Fibroblast of skin of right biceps (primary cell): ENCODE data around the gene ARHGAP45.
"Not testable (repeated sequence)": the region's sequence is repeated elsewhere in the genome, so short reads cannot be mapped to it uniquely, and the experiment has no call there.

Experiments
- DNase-seq: peaks from one replicate; pipeline ENCODE4 v3.0.0-alpha.2; 2013

The ARHGAP45 gene, protein sequence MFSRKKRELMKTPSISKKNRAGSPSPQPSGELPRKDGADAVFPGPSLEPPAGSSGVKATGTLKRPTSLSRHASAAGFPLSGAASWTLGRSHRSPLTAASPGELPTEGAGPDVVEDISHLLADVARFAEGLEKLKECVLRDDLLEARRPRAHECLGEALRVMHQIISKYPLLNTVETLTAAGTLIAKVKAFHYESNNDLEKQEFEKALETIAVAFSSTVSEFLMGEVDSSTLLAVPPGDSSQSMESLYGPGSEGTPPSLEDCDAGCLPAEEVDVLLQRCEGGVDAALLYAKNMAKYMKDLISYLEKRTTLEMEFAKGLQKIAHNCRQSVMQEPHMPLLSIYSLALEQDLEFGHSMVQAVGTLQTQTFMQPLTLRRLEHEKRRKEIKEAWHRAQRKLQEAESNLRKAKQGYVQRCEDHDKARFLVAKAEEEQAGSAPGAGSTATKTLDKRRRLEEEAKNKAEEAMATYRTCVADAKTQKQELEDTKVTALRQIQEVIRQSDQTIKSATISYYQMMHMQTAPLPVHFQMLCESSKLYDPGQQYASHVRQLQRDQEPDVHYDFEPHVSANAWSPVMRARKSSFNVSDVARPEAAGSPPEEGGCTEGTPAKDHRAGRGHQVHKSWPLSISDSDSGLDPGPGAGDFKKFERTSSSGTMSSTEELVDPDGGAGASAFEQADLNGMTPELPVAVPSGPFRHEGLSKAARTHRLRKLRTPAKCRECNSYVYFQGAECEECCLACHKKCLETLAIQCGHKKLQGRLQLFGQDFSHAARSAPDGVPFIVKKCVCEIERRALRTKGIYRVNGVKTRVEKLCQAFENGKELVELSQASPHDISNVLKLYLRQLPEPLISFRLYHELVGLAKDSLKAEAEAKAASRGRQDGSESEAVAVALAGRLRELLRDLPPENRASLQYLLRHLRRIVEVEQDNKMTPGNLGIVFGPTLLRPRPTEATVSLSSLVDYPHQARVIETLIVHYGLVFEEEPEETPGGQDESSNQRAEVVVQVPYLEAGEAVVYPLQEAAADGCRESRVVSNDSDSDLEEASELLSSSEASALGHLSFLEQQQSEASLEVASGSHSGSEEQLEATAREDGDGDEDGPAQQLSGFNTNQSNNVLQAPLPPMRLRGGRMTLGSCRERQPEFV

DNA sequence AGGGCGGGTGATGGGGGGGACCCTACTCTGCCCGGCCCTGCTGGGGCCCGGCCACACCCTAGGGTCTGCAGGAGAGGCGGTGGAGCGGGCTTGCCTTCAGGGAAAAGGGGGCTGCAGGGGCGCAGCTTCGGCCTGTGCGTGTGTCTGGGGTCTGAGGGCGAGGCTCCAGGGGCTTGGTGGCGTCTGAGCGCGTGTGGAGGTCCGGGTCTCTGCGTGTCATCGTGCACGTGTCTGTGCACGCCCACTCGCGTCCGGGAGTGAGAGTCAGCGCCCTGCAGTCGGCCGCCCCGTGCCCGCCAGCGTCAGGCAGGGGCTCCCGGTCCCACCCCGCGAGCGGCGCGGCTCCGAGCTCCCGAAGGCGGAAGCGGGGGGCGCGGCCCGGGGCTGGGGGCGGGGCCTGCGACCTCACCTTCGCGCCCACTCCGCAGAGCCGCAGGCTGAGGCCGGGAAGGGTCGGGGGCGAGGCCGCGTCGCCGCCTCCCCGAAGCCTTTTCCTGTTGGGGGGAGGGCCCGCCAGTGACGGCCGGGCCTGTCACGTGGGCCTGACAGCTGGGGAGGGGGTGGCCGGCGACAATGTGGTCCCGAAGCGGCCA lies at the start of gene ARHGAP45:
TSS of gene ARHGAP45 (plus strand) at position 420 of the 593 bp plus-strand sequence. CDS start 239 bp downstream, outside the sequence.
- no peak for DNase-seq

DNA sequence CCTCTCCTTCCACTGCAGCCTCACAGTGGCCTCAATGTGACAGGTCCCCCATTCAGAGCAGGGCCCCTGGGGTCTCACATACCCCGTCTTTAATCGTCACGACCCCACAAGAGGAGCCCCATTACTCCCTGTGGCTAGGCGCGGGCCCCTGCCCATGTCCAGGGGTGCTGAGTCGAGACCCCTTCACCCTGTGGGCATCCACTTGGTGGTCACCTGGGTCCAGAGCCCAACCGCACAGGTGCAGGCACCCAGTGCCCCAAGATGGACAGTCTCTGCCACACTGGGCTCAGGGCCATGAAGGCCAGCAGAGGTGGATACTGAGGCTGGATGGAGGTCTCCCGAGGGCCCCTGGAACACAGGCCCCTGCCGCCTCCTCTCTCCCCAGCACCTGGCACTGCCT lies 49.1 kb upstream of the ARHGAP45 start:
- DNase-seq: no peak

DNA sequence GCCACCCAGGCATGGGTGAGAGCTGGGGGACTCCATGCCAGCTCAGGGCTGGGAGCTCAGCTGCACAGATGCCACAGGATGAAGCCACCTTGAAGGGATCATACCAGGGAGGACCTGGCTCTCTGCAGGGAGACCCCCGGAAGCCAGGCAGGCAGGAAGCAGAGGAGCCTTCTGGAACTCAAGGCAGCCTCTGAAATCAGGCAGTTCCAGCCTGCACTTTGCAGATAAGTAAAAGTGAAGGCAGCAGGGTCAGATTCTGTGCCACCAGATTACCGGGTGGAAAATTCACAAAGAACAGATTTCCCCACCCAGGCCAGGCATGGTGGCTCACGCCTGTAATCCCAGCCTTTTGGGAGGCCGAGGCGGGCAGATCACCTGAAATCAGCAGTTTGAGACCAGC lies 48.6 kb upstream of the ARHGAP45 start:
- DNase-seq: no peak

DNA sequence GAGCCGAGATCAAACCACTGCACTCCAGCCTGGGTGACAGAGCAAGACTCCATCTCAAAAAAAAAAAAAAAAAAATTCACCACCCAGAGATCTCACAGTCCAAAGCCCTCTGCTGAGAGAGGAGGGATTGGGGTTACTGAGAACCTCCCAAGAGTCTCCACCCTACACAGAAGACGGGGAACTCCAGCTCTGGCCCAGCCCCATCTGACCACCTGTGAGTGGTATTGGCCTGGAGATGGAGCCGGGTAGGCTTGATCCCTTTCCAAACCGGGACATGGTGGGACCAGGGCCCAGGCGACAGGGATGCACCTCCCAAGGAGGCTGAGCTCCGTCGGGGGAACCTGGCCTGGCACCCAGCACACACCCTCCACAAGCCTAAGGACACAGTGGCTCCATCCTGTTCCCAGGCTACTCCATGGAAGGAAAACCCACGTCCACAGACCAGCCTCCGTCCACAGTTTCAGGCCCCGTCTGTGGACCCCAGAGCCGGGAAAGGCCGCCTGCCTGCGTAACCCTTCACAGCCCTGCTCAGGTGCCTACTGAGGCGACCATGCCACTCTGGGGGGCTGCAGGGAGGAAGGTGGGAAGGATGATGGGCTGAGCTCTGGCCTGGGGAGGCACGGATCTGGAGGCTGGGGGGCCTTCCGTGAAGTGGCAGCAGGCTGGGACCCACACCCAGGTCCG lies 47.9 kb upstream of the ARHGAP45 start:
- no peak for DNase-seq

DNA sequence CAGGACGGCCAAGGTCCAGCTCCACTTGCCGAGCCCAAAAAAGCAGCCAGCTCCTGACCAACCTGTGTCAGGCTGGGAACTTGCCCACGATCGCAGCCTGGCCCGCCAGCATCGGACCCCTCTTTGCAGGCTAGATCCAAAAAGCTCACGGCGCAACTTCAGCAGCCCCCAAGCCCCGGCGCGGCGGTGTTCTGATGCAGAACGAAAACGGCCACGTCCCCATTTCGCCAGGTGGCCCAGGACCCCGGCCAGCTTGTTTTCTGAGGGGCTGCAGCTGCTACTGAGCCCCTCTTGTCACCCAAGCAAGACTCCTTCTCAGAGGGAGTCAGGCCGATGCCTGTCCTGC lies 47.4 kb upstream of the ARHGAP45 start:
- no peak for DNase-seq

DNA sequence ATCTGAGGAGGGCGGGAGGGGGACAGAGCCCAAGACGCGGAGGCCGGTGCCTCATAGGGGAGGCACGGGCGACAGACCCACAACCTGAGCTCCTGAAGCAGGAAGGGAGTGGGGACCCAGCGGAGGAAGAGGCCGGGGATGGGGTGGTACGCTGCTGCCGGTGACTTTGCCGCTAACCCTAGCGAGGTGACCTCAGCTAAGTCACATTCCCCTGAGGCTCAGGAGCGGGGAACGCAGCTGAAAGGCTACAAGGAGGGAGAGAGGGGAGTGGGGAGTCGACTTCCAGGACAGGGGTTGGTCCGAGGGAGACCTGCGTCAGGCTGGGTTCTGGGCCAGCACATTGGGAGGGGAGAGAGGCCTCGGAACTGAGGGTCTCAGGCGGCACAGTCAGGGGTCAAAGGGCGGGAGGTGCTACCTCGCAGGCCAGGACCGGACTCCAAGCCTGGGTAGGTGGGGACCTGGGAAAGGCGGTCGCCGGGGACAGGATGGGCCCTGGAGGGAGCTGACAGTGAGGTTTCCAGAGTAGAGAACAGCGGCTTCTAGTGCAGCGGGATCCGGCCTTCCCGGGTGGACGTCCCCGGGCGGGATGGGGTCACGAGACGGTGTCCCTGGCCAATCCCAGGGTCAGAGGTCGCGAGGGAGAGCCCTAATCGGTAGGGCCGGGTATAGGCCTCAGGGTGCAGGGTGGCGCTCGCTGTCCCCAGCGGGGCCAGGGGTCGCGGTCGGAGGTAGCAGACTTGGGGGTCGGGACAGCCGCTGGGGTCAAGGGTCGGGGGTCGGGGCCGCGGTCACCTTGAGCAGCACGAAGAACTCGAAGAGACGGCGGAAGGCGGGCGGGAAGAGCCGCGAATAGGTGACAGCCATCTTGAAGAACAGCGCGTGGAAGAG lies 46.7 kb upstream of the ARHGAP45 start:
- no peak for DNase-seq

DNA sequence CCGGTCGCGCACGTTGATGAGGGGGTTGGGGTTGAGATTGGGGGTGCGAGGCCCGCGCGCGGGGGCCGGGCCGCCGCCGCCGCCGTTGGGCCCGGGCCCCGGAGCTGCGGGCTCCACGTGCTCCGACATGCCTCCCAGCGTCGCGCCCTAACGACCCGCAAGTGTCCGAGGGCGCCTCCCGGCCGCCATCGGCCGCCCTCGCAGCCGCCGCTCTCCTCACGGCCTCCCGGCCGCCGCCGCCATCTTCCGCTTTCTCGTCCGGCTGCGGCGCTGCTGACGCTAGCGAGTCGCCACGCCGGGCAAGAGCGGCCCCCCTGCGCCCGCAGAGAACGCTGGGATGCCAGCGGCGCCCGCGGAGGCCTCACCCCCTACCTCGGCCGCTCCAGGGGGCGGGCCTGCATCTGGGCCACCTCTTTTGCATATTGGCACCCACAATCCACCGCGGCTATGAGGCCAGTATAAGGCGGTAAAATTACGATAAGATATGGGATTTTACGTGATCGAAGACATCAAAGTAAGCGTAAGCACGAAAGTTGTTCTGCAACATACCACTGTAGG lies 46.0 kb upstream of the ARHGAP45 start, which contains the start of gene TMEM259:
TSS of gene TMEM259 (minus strand) at position 256 of the 558 bp plus-strand sequence. CDS start at position 129, 127 bp downstream.
- peak; percentile 98 for DNase-seq

DNA sequence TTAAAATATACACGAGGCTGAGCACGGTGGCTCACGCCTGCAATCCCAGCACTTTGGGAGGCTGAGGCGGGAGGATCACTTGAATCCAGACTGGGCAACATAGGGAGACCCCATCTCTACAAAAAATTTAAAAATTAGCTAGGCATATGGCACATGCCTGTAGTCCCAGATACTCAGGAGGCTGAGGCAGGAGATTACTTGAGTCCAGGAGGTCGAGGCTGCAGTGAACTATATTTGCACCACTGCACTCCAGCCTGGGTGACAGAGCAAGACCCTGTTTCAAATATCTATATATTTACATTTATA lies 43.1 kb upstream of the ARHGAP45 start:
- not testable (repeated sequence) for DNase-seq

DNA sequence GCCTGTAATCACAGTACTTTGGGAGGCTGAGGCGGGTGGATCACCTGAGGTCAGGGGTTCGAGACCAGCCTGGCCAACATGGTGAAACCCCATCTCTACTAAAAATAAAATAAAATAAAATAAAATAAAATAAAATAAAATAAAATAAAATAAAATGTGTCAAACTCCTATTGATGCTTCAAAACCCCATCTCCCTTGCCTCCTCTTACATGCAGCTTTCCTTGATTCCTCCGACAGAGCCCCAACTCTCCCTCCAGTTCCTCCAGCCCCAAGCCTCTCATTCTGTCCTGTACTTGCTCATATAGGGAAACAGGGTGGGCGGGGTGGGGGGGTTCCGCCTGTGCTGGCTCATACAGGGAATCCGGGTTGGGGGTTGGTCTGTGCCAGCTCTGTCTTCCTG lies 41.9 kb upstream of the ARHGAP45 start:
- DNase-seq: not testable (repeated sequence)

DNA sequence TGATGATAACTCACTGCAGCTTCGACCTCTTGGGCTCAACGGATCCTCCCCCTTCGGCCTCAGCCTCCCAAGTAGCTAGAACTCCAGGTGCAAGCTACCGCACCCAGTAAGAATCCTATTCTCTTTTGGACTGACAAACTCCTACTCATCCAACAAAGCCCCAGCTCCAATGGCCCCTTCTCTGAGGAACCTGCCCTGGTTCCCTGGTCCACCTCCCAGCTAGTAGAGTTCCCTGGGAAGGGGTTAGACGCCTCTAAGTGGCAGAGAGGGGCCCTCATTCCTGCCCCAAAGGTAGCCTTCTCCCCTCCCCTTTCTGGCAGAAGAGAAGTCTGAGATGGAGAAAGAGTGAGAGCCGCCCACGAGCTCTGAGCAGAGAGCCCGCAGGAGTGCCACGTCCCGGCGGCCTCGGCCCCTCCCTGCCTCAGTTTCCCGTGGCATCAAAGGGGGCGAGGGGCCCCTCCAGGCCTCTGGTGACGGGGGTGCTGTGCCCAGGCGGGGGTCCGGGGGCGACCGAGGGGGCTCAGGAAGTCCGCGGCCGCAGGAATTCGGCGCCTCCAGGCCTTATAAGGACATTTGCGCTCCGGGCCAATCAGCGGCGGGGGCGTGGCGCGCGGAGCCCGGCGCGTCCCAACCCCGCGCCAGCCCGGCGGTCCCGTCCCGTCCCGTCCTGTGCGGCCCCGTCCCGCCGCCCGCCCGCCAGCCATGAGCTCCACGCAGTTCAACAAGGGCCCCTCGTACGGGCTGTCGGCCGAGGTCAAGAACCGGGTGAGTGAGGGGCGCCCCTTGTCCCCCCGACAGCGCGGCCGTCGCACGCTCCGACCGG lies 40.8 kb upstream of the ARHGAP45 start, which contains the start of gene CNN2:
TSS of gene CNN2 (plus strand) at position 649 of the 823 bp plus-strand sequence. CDS start at position 703, 54 bp downstream.
- peak; percentile 86 for DNase-seq

DNA sequence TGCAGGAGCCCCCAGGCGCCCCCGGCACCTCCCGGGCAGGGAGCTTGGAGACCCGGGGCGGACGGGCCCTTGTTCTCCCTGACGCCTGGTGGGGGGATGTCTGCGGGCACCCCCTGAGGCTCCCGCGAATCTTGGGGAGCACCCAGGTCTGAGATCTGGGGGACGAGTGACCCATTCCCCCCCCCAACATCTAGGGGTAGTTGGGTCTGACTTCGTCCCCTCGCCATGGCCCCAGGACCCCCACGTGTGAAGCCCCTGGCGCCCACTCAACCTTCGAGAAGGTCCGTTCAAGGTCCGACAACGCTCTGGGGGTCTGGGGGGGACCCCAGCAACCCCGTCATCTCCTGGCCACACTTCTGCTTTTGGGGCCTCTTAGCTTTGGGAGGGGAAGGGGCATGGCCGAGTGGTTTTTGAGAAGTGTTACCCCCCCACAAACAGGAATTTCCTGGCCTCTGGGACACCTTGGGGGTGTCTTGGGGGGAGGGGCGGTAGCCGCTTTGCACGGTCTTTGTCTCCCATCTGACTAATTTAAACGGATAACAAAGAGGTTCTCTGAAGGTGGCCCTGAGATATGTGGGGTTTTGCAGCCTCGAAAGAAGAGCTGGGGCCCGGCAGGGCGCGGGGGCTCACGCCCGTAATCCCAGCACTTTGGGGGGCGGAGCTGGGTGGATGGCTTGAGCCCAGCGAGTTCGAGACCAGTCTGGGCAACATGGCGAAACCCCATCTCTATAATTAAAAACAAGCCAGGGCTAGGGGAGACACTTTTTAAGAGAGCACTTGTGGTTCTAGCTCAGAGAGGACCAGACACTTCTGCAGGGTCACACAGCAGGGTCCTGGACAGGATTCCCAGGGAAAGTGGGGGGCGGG lies 40.0 kb upstream of the ARHGAP45 start:
- DNase-seq: peak; percentile 58

DNA sequence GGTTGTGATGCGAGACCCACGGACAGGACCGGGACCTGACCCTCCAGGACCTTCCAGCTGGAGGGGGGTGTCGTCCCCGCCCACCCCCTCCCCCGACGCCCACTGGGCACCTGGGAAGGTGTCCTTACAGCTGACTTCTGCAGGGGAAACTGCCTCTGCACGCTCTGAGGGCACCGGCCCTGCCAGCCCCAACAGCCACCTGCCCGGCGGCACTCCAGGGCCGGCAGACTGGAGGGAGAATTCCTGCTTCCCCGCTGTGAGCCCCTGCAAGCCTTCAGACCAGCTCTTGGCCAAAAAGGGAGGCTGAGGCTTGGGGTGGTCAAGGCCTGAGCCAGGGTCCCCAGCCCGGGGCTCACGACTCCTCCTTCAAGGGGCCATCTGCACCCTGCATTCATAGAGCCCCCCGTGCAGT lies 39.3 kb upstream of the ARHGAP45 start:
- DNase-seq: no peak

DNA sequence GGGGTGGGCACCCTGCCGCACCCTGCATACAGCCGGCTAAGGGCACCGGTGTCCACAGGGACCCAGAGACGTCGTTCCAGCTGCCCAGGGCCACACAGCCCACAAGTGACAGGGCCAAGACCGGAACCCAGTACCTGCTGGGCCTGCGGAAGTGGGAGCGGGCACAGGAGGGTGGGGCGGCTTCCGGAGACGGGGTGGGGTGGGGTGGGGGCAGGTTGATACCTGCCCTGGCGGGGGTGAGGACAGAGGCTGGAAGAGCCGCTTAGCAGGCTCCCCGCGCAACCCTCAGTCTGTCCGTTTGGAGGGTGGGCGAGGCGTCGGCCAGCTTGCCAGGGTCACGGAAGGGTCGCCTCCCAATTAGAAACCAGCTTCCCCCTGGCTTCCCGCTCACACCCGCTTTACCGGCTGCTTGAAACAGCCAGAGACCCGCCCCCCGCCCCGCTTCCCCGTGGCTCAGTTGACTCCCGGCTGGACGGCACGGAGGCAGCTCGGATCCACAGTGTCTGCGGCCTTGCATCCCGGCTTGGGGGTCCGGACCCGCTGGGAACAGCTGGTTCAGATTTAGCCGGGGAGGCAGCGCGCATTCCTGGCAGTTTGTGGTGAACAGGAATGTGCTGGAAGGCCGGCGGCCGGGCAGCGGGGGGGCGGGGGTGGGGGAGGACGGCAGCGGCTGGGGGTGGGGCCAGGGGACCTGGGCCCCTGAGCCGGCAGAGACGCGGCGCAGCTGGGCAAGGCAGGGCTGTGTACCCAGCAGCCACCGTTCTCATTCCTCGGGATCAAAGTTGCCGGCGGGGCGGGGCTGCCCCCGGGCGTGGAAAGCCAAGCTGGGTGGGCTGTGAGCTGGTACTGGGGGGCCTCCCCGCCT lies 38.7 kb upstream of the ARHGAP45 start:
- peak; percentile 99 for DNase-seq

DNA sequence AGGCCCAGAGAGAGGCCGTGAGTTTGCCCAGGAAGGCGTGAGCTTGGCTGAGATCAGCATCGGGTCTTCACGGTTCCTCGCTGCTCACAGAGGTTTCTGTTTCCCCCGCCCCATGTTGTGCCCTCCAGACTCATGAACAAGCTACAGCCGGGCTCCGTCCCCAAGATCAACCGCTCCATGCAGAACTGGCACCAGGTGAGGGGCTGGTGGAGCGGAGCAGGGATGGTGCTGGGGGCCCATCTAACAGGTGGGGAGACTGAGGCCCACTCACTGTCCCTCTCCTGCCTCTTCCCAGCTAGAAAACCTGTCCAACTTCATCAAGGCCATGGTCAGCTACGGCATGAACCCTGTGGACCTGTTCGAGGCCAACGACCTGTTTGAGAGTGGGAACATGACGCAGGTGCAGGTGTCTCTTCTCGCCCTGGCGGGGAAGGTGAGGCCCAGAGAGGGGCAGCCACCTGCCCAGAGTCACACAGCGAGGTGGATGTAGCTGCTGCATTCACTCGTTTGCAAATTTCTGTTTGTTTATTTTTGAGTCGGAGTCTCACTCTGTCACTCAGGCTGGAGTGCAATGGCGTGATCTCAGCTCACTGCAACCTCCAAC lies 34.6 kb upstream of the ARHGAP45 start:
- DNase-seq: no peak

DNA sequence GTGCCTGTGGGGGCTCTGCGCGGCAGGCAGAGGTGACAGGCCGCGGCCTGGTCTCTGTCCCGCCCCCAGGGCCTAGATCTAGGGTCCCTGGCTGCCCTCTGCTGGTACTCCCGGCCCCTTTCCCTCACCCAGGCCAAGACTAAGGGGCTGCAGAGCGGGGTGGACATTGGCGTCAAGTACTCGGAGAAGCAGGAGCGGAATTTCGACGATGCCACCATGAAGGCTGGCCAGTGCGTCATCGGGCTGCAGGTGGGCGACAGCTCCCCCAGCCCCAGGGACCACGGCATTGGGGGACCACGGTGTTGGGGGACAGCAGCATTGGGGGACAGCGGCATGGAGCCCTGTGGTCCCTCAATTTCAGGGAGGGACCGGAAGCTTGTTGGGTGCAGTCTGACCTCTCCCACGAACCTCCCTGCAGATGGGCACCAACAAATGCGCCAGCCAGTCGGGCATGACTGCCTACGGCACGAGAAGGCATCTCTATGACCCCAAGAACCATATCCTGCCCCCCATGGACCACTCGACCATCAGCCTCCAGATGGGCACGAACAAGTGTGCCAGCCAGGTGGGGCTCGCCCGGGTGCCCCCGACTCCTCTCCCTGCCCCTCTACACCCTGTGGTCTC lies 30.9 kb upstream of the ARHGAP45 start:
- DNase-seq: no peak

DNA sequence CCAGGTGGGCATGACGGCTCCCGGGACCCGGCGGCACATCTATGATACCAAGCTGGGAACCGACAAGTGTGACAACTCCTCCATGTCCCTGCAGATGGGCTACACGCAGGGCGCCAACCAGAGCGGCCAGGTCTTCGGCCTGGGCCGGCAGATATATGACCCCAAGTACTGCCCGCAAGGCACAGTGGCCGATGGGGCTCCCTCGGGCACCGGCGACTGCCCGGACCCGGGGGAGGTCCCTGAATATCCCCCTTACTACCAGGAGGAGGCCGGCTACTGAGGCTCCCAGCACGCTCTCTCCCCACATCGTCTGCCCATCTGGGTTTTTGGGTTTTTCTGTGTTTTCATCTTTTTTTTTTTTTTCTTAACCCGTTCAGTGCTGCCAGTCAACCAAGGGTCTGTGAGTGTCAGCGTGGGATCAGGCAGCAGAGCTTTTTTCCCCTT lies 29.3 kb upstream of the ARHGAP45 start:
- DNase-seq: no peak
